ENCODE data around the gene PPP1CC.
"Not testable (repeated sequence)": the region's sequence is repeated elsewhere in the genome, so short reads cannot be mapped to it uniquely, and the experiment has no call there.

PPP1CC gene

GRCh38 chr12:110739894-110740293 lies 2.8 kb downstream of the PPP1CC start:
- in situ Hi-C loops (cut with MboI; ENCODE audit: low pct_unique_long_range_greater_than_20kb, low sequenced_read_pairs, unreplicated experiment): no loop called here
- DNase-seq (ENCODE audit: low spot score): peak; percentile 59
- no peak for TF ChIP-seq CTCF (IDR thresholded peaks at IDR 0.05; ENCODE audit: extremely low read depth, insufficient read depth, missing control alignments)

- DNase-seq (ENCODE audit: low spot score): no peak
- in situ Hi-C loops (cut with MboI; ENCODE audit: low pct_unique_long_range_greater_than_20kb, low sequenced_read_pairs, unreplicated experiment): no loop called here
These were observed 3.2 kb downstream of the PPP1CC start for GRCh38 chr12:110739488-110739887.

GRCh38 chr12:110737532-110737931 lies 5.2 kb downstream of the PPP1CC start:
- no peak for TF ChIP-seq CTCF (IDR thresholded peaks at IDR 0.05; ENCODE audit: extremely low read depth, insufficient read depth, missing control alignments)
- in situ Hi-C loops (cut with MboI; ENCODE audit: low pct_unique_long_range_greater_than_20kb, low sequenced_read_pairs, unreplicated experiment): no loop called here
- DNase-seq (ENCODE audit: low spot score): no peak

More at GRCh38 chr12:110739488-110739887, 3.2 kb downstream of the PPP1CC start:
- no peak for TF ChIP-seq CTCF (IDR thresholded peaks at IDR 0.05; ENCODE audit: extremely low read depth, insufficient read depth, missing control alignments)

- DNase-seq (ENCODE audit: low spot score); in situ Hi-C loops (cut with MboI; ENCODE audit: low pct_unique_long_range_greater_than_20kb, low sequenced_read_pairs, unreplicated experiment): not testable (repeated sequence)
These were observed 5.7 kb downstream of the PPP1CC start for GRCh38 chr12:110737016-110737415.

GRCh38 chr12:110733900-110734299 lies 8.8 kb downstream of the PPP1CC start:
- in situ Hi-C loops (cut with MboI; ENCODE audit: low pct_unique_long_range_greater_than_20kb, low sequenced_read_pairs, unreplicated experiment): no loop called here
- DNase-seq (ENCODE audit: low spot score): no peak
- no peak for TF ChIP-seq CTCF (IDR thresholded peaks at IDR 0.05; ENCODE audit: extremely low read depth, insufficient read depth, missing control alignments)

- no peak for TF ChIP-seq CTCF (IDR thresholded peaks at IDR 0.05; ENCODE audit: extremely low read depth, insufficient read depth, missing control alignments)
- no peak for DNase-seq (ENCODE audit: low spot score)
- in situ Hi-C loops (cut with MboI; ENCODE audit: low pct_unique_long_range_greater_than_20kb, low sequenced_read_pairs, unreplicated experiment): no loop called here
These were observed 9.5 kb downstream of the PPP1CC start for GRCh38 chr12:110733089-110733715.

GRCh38 chr12:110732572-110732971 lies 10.1 kb downstream of the PPP1CC start:
- DNase-seq (ENCODE audit: low spot score): no peak
- no peak for TF ChIP-seq CTCF (IDR thresholded peaks at IDR 0.05; ENCODE audit: extremely low read depth, insufficient read depth, missing control alignments)
- in situ Hi-C loops (cut with MboI; ENCODE audit: low pct_unique_long_range_greater_than_20kb, low sequenced_read_pairs, unreplicated experiment): no loop called here

Data from GM13977 (cell line).